Tibial nerve (tissue), 4 donors: ENCODE data around the gene CEP128. TPM values are rescaled to one million over a fixed set of nuclear protein-coding genes. Genes with fewer than 3 reads are reported as not detected.

Experiments
- DNase-seq, 2 donors: peaks; one replicate each; pipeline ENCODE4 v3.0.0-alpha.2; 2019; ENCODE audit warnings: low spot score in 2 of 2
- H3K27ac ChIP-seq, 4 donors: fragments of 200-600 bp; sonication (generic) in 3 of 4; one replicate each; pipeline ENCODE4 v1.5.1; 2017 to 2019; ENCODE audit warnings: mild to moderate bottlenecking in 1 of 4
- H3K27me3 ChIP-seq, 2 donors: fragments of 200-600 bp; sonication (generic) in 1 of 2; one replicate each; pipeline versions ENCODE4 v1.5.1 to v1.6.0; 2017 to 2019
- H3K36me3 ChIP-seq, 3 donors: fragments of 200-600 bp; sonication (generic); one replicate each; pipeline ENCODE4 v1.5.1; 2018 to 2019
- H3K4me1 ChIP-seq, 4 donors: fragments of 200-600 bp; sonication (generic) in 3 of 4; one replicate each; pipeline ENCODE4 v1.5.1; 2017 to 2019
- H3K4me3 ChIP-seq, 4 donors: fragments of 200-600 bp; sonication (generic) in 3 of 4; one replicate each; pipeline ENCODE4 v1.5.1; 2017 to 2019; ENCODE audit warnings: mild to moderate bottlenecking in 1 of 4, moderate library complexity in 1 of 4
- H3K9me3 ChIP-seq, 4 donors: fragments of 200-600 bp; sonication (generic) in 3 of 4; one replicate each; pipeline ENCODE4 v1.5.1; 2017 to 2019
- EP300 ChIP-seq, 2 donors: sonication (generic); formaldehyde crosslinking; IDR thresholded peaks; one replicate each; pipeline ENCODE4 v1.6.1; 2017; ENCODE audit warnings: antibody characterized with exemption in 2 of 2, mild to moderate bottlenecking in 1 of 2
- POLR2A ChIP-seq, 2 donors: fragments of 450-650 bp; IDR thresholded peaks; one replicate each; pipeline ENCODE4 v1.6.1; 2017; ENCODE audit warnings: antibody characterized with exemption in 2 of 2, mild to moderate bottlenecking in 2 of 2, moderate library complexity in 2 of 2
- WGBS, 2 donors: methylation state at CpG; one replicate each; pipeline ENCODE4 v1.1.5; 2018; 5-methylcytosine and 5-hydroxymethylcytosine counted together
- total RNA-seq, 4 donors: library from RNA; depleted of rRNA; stranded (reverse); fragments of >200 nt; gene quantifications; one replicate each; pipeline ENCODE4 v1.1.0, GENCODE V29; 2016
- TF ChIP-seq, protein P1 (sequence below), 5 experiments: fragments of 200-600 bp in 3 of 5; fragments of 450-650 bp in 2 of 5; sonication (generic) in 3 of 5; IDR thresholded peaks; one replicate each; pipeline ENCODE4 v1.5.1; 2016 to 2019; ENCODE audit warnings: antibody characterized with exemption in 5 of 5, mild to moderate bottlenecking in 3 of 5, moderate library complexity in 2 of 5

CEP128 gene
- total RNA-seq, 4 donors from 2014 or later: 7.3 to 13.9 (median 12.5) TPM

DNA sequence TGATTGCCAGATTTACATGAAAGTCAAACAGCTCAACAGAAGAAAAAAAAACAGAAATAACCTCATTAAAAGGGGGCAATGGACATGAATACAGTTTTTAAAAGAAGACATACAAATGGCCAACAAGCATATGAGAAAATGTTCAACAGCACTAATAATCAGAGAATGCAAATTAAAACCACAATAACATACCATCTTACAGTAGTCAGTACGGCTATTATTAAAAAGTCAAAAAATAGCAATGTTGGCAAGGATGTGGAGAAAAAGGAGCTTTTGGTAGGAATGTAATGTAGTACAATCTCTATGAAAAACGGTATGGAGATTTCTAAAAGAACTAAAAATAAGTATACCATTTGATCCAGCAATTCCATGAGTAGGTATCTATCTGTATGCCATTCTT lies 272.1 kb downstream of the CEP128 start:
- Histone ChIP-seq H3K36me3 (no peaks in the 10 kb centered on the region), H3K4me3 (no peak overlapping the region), H3K4me1 (no peaks in the 10 kb centered on the region), H3K27me3 (no peaks in the 10 kb centered on the region), H3K27ac (no peak overlapping the region), H3K9me3 (peaks cover 0 to 5% (median 0%) of the 10 kb centered on the region in 4 donors)
- WGBS, 2 donors: 87 to 88% methylated on average over 2 of the region's 2 CpGs
- TF ChIP-seq, protein P1, sequence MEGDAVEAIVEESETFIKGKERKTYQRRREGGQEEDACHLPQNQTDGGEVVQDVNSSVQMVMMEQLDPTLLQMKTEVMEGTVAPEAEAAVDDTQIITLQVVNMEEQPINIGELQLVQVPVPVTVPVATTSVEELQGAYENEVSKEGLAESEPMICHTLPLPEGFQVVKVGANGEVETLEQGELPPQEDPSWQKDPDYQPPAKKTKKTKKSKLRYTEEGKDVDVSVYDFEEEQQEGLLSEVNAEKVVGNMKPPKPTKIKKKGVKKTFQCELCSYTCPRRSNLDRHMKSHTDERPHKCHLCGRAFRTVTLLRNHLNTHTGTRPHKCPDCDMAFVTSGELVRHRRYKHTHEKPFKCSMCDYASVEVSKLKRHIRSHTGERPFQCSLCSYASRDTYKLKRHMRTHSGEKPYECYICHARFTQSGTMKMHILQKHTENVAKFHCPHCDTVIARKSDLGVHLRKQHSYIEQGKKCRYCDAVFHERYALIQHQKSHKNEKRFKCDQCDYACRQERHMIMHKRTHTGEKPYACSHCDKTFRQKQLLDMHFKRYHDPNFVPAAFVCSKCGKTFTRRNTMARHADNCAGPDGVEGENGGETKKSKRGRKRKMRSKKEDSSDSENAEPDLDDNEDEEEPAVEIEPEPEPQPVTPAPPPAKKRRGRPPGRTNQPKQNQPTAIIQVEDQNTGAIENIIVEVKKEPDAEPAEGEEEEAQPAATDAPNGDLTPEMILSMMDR (IDR thresholded peaks at IDR 0.05): no peak
- TF ChIP-seq EP300 (IDR thresholded peaks at IDR 0.05) (no peak), POLR2A (IDR thresholded peaks at IDR 0.05) (no peak)
- no peak for DNase-seq

DNA sequence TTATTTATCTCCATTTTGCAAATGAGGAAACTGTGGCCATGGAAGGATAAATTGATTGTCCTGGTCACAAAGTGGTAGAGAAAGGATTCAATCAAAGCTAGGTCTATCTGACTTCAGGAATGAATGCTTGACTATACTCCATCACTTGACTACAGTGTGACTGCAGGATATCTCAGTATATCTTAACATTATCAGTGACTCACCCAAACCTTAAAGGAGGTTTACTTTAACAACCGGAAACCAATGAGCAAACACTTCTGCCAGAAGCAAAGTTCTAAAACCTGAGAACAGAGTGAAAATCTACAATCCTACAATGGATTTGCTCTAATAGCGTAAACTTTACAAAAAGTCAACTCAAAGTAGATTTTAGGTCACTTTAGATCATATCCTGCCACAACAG lies 277.0 kb downstream of the CEP128 start:
- no peaks in the 10 kb centered on the region for H3K36me3 ChIP-seq
- 85 to 95% methylated on average over 2 of the region's 2 CpGs for WGBS, 2 donors
- H3K9me3 ChIP-seq: peaks cover 0 to 5% (median 0%) of the 10 kb centered on the region in 4 donors
- TF ChIP-seq, protein P1 (IDR thresholded peaks at IDR 0.05): no peak
- DNase-seq: no peak
- H3K4me3 ChIP-seq: no peak overlapping the region
- H3K4me1 ChIP-seq: no peaks in the 10 kb centered on the region
- no peak overlapping the region for H3K27ac ChIP-seq
- no peaks in the 10 kb centered on the region for H3K27me3 ChIP-seq

DNA sequence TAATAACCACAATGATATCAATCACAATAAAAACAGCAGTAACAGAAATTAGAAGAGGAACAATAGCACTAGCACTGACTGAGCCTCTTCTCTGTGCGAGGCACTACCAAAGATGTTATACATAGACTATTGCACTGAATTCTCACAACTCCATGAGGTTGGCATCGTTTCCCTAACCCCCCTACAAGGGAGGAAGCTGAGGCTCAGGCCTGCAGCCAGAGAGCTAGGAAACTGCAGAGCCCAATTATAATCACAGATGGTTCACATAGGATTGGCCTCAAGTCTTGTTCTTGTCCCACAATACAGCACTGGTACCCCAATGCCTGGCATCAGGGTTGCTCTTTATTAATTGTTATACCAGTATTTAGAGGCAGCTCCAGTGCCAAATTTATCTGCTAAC lies 278.0 kb downstream of the CEP128 start:
- Histone ChIP-seq H3K9me3 (no peaks in the 10 kb centered on the region), H3K4me3 (no peak overlapping the region), H3K27ac (no peak overlapping the region), H3K36me3 (no peaks in the 10 kb centered on the region), H3K27me3 (no peaks in the 10 kb centered on the region), H3K4me1 (peaks cover 0 to 5% (median 0%) of the 10 kb centered on the region in 4 donors)
- TF ChIP-seq, protein P1 (IDR thresholded peaks at IDR 0.05): no peak
- TF ChIP-seq EP300 (IDR thresholded peaks at IDR 0.05) (no peak), POLR2A (IDR thresholded peaks at IDR 0.05) (no peak)
- no peak for DNase-seq
- WGBS, 2 donors: 60 to 70% methylated on average over 2 of the region's 2 CpGs

DNA sequence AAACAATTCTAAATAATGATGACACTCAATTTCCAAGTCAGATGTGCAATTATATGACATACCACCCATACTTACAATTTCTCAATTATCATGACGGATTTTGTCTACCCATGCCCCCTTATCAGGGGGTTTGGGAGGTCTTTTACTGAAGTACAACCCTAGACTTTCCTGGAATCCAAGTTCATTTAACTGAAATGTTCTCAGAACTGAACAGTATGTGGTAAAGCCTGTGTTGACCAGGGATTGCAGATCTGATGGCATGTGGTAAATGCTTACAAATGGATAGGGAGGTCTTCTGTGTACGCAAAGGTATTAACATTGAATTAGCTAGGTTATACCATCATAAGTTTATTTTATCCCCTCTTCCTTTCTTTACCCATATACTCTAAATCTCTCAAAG lies 281.8 kb downstream of the CEP128 start:
- Histone ChIP-seq H3K27ac (no peak overlapping the region), H3K4me1 (peaks cover 0 to 8% (median 0%) of the 10 kb centered on the region in 4 donors), H3K9me3 (no peaks in the 10 kb centered on the region), H3K4me3 (no peak overlapping the region), H3K36me3 (no peaks in the 10 kb centered on the region), H3K27me3 (no peaks in the 10 kb centered on the region)
- DNase-seq: no peak
- TF ChIP-seq POLR2A (IDR thresholded peaks at IDR 0.05) (no peak), EP300 (IDR thresholded peaks at IDR 0.05) (no peak)
- TF ChIP-seq, protein P1 (IDR thresholded peaks at IDR 0.05): no peak
- WGBS, 2 donors: 96 to 99% methylated on average over 2 of the region's 2 CpGs

DNA sequence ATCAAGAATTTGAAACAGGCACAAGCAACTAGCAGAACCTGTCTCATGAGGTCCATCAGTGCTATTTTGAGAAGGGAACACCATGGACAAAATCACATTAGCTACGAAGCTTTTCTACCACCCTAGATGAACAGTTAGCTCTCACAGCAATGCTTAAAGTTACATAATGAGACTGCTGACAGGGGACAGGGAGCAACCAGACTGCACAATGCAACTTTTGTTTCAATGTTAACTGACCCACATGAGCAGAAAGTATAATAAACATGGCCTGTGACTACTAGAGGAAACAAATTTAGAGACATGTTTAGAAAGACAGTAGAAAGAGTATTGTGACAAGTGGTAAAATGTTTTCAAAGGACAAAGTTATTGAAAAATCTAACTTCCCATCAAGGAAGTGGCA lies 282.8 kb downstream of the CEP128 start:
- Histone ChIP-seq H3K36me3 (no peaks in the 10 kb centered on the region), H3K4me1 (peaks cover 0 to 8% (median 0%) of the 10 kb centered on the region in 4 donors), H3K9me3 (no peaks in the 10 kb centered on the region), H3K4me3 (no peak overlapping the region), H3K27ac (peak overlapping the region in 1 of 4 donors; percentile 30), H3K27me3 (no peaks in the 10 kb centered on the region)
- peak in 1 of 2 donors; percentile 59 for TF ChIP-seq EP300 (IDR thresholded peaks at IDR 0.05)
- TF ChIP-seq POLR2A (IDR thresholded peaks at IDR 0.05): no peak
- TF ChIP-seq, protein P1 (IDR thresholded peaks at IDR 0.05): no peak
- 24 to 42% methylated on average over 1 of the region's 1 CpG for WGBS, 2 donors
- no peak for DNase-seq
